22Rv1 (cell line): ENCODE data around the gene AOPEP.
A peak's percentile ranks its signal among the peaks of the same experiment; 100 is the strongest.

Experiments used
- H3K27ac ChIP-seq: fragments of 450-650 bp; 2 replicates; pipeline ENCODE4 v1.5.1; 2017
- ZFX ChIP-seq: fragments of 450-650 bp; IDR thresholded peaks from 2 replicates; pipeline ENCODE4 v1.6.1; 2017; ENCODE audit warnings: antibody characterized with exemption, borderline replicate concordance
- TF ChIP-seq, protein P1 (sequence below): fragments of 450-650 bp; IDR thresholded peaks from 2 replicates; pipeline ENCODE4 v1.5.1; 2017; ENCODE audit warnings: mild to moderate bottlenecking

The AOPEP gene

DNA sequence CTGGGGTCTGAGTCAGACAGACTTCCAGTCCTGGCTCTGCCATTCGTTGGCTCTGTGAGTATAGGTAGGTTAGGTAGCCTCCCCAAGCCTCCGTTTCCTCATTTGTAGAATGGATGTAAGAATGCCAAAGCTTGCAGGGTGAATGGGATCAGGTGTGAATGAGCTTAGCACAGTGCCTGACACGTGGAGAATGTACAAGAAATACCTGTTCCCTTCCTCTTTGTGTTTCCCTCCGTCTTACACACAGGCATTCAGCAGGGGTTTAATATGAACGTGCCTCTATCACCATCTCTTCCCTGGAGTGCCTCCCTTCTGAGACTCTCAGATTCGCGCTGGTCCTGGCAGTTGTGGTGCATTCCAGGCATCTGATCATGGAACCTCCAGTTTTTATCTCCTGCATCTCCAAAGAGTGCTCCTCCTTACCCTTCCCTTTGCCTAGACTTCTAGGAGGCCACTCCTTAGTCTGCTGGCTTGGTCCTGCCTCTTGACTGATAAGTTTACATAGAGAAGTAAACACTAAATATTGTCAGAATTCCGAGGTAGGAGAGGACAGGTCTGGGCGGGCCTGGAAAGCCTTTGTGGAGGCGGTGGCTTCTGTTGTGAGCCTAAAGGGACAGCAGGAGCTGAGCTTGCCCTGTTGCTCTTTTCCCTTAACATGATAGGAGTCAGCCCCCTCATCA is 199.4 kb downstream of the AOPEP start:
- H3K27ac ChIP-seq: peak overlapping the region; percentile 56
- TF ChIP-seq, protein P1, sequence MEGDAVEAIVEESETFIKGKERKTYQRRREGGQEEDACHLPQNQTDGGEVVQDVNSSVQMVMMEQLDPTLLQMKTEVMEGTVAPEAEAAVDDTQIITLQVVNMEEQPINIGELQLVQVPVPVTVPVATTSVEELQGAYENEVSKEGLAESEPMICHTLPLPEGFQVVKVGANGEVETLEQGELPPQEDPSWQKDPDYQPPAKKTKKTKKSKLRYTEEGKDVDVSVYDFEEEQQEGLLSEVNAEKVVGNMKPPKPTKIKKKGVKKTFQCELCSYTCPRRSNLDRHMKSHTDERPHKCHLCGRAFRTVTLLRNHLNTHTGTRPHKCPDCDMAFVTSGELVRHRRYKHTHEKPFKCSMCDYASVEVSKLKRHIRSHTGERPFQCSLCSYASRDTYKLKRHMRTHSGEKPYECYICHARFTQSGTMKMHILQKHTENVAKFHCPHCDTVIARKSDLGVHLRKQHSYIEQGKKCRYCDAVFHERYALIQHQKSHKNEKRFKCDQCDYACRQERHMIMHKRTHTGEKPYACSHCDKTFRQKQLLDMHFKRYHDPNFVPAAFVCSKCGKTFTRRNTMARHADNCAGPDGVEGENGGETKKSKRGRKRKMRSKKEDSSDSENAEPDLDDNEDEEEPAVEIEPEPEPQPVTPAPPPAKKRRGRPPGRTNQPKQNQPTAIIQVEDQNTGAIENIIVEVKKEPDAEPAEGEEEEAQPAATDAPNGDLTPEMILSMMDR: no peak
- TF ChIP-seq ZFX: no peak

DNA sequence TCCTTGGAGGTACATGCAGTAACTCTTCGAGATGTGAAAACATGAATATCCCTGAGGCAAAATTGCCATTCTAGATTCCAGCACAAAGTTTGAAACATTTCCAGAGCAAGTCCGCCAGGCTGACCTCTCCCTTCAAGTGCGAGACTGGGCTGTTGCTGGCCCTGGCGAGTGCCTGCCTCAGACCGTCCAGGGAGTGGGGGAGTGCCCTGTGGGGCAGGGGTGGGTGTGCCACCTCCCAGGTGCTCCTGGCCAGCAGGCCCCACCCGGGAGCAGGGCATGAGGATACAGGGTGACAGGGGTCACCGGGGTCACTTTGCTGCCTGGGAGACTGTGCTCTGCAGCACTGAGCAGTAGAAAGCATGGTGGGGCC is 199.9 kb downstream of the AOPEP start:
- no peak for TF ChIP-seq ZFX
- TF ChIP-seq, protein P1: no peak
- peak overlapping the region; percentile 56 for H3K27ac ChIP-seq

GRCh38 chr9:94927048-94927761 is 200.7 kb downstream of the AOPEP start:
- H3K27ac ChIP-seq: no peak overlapping the region
- TF ChIP-seq, protein P1: no peak
- TF ChIP-seq ZFX: no peak

DNA sequence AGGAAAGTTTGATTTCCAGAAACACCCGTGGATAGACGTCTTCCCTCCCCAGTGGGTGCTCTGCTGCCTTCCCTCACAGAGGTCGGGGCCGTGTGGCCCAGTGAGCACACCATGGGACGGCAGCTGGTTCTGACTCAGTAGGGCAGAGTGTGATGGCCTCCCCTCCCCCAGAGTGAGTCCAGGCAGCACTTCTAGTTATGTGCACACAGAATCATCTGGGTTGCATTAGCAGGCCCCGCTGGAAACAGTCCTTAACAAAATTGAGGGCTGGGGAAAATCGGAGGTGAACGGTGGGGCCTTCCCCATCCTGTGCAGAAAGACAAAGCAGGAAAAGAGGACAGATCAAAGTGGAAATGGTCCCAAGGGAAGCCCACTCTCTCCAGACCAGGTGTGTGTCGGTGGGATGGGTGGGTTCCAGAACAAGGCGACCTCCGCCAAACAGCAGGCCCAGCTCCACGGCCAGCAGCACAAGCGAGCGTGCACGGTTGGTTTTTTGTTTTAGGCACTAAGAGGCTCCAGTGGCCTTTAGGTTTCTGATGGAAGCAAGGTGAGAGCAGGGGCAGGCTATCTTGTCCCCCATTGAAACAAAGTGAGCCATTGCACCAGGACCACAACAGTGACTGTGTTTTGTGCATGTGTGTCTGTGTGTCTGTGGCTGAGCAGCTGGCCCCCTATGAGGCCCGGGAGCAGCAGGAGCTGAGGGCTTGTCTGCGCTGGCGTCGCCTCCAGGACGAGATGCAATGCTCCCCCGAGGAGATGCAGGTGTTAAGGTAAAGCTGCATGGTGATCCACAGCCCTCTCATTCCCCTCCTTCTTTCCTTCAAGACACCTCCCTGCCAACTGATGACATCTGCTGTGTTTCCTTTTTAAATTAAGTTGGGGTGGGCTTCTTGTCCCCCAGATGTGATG is 201.5 kb downstream of the AOPEP start:
- H3K27ac ChIP-seq: no peak overlapping the region
- no peak for TF ChIP-seq ZFX
- TF ChIP-seq, protein P1: no peak

- no peak overlapping the region for H3K27ac ChIP-seq
- no peak for TF ChIP-seq ZFX
- TF ChIP-seq, protein P1: no peak
These were observed 202.3 kb downstream of the AOPEP start for GRCh38 chr9:94928691-94929368.

DNA sequence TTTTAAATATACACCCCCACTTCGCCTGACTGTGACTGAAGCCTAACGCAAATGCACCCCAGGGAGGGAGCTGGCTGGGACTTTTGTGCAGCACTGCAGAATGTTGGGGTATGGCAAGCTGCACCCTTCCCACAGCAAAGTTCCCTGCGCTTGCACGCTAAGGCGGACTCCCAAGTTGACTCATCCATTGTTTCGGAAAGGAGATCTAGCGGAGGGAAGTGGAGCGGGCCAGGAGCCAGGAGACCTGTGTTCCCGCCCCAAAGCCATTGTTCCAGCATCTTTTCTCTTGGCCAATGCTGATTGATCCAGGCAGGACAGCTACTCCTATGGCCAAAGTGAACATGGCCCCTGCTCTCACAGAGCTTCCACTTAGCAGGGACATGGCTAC is 202.9 kb downstream of the AOPEP start:
- TF ChIP-seq, protein P1: no peak
- no peak overlapping the region for H3K27ac ChIP-seq
